Measurements from ENCODE around the gene PTPN14.

PTPN14 gene

GRCh38 chr1:214319938-214320337 is 231.5 kb downstream of the PTPN14 start:
- TF ChIP-seq ZFX (IDR thresholded peaks at IDR 0.05): no peak
- TF ChIP-seq, protein P1, sequence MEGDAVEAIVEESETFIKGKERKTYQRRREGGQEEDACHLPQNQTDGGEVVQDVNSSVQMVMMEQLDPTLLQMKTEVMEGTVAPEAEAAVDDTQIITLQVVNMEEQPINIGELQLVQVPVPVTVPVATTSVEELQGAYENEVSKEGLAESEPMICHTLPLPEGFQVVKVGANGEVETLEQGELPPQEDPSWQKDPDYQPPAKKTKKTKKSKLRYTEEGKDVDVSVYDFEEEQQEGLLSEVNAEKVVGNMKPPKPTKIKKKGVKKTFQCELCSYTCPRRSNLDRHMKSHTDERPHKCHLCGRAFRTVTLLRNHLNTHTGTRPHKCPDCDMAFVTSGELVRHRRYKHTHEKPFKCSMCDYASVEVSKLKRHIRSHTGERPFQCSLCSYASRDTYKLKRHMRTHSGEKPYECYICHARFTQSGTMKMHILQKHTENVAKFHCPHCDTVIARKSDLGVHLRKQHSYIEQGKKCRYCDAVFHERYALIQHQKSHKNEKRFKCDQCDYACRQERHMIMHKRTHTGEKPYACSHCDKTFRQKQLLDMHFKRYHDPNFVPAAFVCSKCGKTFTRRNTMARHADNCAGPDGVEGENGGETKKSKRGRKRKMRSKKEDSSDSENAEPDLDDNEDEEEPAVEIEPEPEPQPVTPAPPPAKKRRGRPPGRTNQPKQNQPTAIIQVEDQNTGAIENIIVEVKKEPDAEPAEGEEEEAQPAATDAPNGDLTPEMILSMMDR (conservative IDR thresholded peaks at IDR 0.05): peak; percentile 54
- no peak overlapping the region for H3K27ac ChIP-seq

DNA sequence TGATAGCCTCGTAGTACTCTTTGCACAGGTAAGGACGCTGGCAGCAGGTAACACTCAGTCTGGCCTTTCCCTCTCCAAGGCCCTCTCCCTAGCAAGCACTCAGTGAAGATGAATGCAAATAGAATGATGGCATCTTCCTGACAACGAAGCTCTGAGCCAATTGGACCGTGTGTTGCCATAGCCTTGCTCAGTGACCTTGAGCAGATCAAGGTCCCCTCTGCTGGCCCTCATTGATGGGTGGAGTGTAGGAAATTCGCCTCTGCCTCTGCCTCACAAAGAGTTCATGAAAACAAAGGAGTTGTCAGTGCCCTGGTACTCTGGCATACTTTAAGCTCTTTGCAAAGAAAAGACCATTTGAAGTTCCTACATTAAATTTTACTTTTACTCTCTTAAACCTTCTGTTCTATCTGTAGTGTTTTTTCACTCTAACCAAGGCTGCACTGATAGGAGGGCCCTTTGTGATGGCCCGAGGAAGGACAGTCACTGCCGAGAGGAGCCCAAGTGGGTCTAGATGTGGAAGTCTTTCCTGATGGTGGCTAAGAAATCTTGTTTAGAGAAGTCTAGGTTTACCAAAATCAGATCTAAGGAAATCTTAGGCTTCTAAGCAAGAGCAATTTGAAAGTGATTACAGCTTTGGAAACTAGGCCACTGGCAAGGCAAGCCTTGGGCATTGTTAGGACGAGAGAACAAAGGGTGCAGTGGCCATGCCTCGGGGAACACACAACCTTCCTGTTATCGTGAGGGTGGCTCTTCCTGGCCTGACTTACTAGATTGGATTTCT is 232.3 kb downstream of the PTPN14 start:
- no peak overlapping the region for H3K27ac ChIP-seq
- no peak for TF ChIP-seq ZFX (IDR thresholded peaks at IDR 0.05)
- TF ChIP-seq, protein P1 (conservative IDR thresholded peaks at IDR 0.05): no peak

GRCh38 chr1:214318356-214318755 is 233.0 kb downstream of the PTPN14 start:
- no peak for TF ChIP-seq ZFX (IDR thresholded peaks at IDR 0.05)
- TF ChIP-seq, protein P1 (conservative IDR thresholded peaks at IDR 0.05): no peak
- H3K27ac ChIP-seq: no peak overlapping the region

GRCh38 chr1:214317734-214318133 is 233.7 kb downstream of the PTPN14 start:
- TF ChIP-seq ZFX (IDR thresholded peaks at IDR 0.05): no peak
- TF ChIP-seq, protein P1 (conservative IDR thresholded peaks at IDR 0.05): 0 out of 2 replicates have a peak, but pooled peaks have one; percentile 3
- H3K27ac ChIP-seq: no peak overlapping the region

- H3K27ac ChIP-seq: no peak overlapping the region
- TF ChIP-seq ZFX (IDR thresholded peaks at IDR 0.05): no peak
- TF ChIP-seq, protein P1 (conservative IDR thresholded peaks at IDR 0.05): no peak
Observed at GRCh38 chr1:214317300-214317699, 234.1 kb downstream of the PTPN14 start.

DNA sequence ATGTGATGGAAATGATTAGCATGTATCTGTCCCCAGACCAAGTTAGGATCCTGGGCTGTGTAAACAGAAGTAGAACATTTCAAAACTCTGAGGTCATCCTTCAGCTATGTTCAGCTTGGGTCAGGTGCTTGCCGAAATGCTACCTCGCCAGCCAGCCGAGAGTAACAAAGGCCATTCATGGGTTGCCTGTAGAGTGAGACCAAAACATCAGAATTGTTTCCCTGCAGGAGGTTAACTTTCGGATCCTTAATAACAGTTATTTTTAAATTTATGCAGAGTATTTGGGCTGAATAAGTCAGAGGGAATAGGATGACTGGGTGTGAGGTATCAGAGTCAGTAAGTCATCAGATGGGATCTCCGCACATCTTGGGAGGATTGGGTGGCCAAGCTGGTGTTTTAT is 234.8 kb downstream of the PTPN14 start:
- no peak overlapping the region for H3K27ac ChIP-seq
- no peak for TF ChIP-seq ZFX (IDR thresholded peaks at IDR 0.05)
- TF ChIP-seq, protein P1 (conservative IDR thresholded peaks at IDR 0.05): no peak

DNA sequence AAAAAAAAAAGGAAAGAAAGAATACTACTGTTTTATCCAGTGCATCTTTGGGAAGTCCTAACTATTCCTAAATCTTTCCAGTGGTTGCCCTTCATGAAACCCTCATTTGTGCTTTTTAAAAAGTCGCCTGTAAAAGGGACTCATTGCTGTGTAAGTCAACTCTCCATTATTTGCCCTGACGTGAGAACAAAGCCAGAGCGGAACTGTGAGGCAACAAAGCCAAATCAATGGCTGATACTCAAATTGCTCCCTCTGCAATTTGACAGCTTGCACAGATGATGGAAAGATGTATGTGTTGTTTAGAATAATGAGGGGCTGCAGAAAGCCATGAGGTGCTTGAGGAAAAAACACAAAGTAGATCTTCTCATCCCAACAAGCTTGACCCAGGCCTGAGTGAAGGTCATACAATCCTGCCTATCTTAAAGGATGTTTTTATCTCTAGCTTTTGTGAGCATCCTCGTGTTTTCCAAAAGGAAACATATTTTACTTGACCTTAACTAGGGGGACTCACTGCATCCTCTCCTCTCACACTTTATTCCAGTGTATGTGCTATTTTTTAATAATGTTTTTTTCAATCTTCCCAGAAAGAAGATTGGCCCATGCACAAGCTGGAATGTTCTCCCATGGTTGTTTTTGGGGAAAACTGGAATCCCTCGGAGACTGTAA is 237.1 kb downstream of the PTPN14 start:
- TF ChIP-seq, protein P1 (conservative IDR thresholded peaks at IDR 0.05): no peak
- TF ChIP-seq ZFX (IDR thresholded peaks at IDR 0.05): no peak
- H3K27ac ChIP-seq: no peak overlapping the region

All from C4-2B (cell line).